ENCODE data around the gene KCNK17. TPM values are rescaled to one million over a fixed set of nuclear protein-coding genes. Genes with fewer than 3 reads are reported as not detected.
A peak's percentile ranks its signal among the peaks of the same experiment; 100 is the strongest.

KCNK17 gene, protein sequence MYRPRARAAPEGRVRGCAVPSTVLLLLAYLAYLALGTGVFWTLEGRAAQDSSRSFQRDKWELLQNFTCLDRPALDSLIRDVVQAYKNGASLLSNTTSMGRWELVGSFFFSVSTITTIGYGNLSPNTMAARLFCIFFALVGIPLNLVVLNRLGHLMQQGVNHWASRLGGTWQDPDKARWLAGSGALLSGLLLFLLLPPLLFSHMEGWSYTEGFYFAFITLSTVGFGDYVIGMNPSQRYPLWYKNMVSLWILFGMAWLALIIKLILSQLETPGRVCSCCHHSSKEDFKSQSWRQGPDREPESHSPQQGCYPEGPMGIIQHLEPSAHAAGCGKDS
- not detected in 2 replicates for total RNA-seq (2022)
- not detected for Bru-seq, nascent RNA
- percentile 8 among the genes with signal in this experiment for BruChase-seq, experiment 1, labeled RNA remaining after a 6-hour chase
- percentile 11 among the genes with signal in this experiment for BruChase-seq, experiment 2, labeled RNA remaining after a 2-hour chase
- long read RNA-seq, result 0 reads

DNA sequence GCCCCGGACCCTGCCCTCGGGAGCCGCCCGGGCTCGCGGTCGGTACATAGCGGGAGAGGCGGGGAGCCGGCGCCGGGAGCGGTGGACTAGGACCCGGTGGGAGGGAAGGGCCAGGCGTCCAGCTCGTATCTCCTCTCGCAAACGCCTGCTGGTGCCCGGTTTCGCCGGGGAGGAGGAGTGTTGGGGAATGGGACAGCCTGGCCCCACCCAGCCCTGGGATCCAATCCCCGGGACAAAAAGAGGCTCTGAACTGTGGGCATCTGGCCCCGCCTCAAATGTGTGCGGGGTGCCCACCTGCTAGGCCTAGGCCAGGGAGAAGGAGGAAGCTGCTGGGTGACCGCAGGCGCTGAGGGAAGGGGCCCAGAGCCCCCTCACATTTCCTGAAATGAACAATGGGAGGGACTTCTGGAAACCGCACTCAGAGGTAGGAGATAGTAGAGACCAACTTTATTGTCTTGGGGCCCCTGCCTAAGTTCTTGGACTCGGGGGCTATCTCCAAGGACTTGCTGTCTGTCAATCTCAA lies at the start of gene KCNK17:
Gene KCNK17 (minus strand): TSS at position 147 of the 523 bp plus-strand sequence. CDS start 99 bp downstream, at position 48.
- Mint-ChIP-seq H3K9me3 (ENCODE audit: low read depth, unreplicated experiment) (no peaks in the 10 kb centered on the region), H3K4me3 (ENCODE audit: low read depth, unreplicated experiment) (peak within 1 kb of the TSS; percentile 71), H3K27ac (ENCODE audit: unreplicated experiment) (no peak within 1 kb of the TSS), H3K27me3 (ENCODE audit: unreplicated experiment) (peaks cover 32% of the 10 kb centered on the region), H3K4me1 (ENCODE audit: low read depth, unreplicated experiment) (no peaks in the 10 kb centered on the region), H3K36me3 (ENCODE audit: insufficient read depth, unreplicated experiment) (peaks cover 7% of the 10 kb centered on the region)
- TF ChIP-seq, protein P1, sequence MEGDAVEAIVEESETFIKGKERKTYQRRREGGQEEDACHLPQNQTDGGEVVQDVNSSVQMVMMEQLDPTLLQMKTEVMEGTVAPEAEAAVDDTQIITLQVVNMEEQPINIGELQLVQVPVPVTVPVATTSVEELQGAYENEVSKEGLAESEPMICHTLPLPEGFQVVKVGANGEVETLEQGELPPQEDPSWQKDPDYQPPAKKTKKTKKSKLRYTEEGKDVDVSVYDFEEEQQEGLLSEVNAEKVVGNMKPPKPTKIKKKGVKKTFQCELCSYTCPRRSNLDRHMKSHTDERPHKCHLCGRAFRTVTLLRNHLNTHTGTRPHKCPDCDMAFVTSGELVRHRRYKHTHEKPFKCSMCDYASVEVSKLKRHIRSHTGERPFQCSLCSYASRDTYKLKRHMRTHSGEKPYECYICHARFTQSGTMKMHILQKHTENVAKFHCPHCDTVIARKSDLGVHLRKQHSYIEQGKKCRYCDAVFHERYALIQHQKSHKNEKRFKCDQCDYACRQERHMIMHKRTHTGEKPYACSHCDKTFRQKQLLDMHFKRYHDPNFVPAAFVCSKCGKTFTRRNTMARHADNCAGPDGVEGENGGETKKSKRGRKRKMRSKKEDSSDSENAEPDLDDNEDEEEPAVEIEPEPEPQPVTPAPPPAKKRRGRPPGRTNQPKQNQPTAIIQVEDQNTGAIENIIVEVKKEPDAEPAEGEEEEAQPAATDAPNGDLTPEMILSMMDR (IDR thresholded peaks at IDR 0.05; ENCODE audit: unreplicated experiment), result no peak
- CTCF ChIA-PET, result no interaction called here
- no peak for DNase-seq
- intact Hi-C loops (cut with micrococcal nuclease; ENCODE audit: unreplicated experiment), result no loop called here
- no TSS peak for BruUV-seq (replicated peaks)

DNA sequence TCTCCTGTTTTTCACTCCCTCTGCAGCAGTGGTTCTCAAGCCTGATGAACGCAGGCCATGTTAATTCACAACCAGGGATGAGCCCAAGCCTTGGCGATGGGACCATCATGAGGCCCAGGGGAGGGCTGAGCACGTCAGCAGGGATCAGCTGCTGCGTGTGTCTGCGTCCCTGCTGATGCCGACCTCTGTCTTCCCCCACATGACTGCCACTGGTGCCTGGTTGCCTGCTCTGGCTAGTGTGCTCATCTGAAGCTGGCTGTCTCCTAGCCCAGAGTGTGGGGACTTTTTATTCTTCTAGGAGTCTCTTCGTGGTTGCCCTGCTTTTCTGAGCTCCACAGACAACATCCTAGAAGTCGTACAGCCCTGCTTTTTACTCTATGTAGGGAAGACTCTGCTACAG lies 49.1 kb upstream of the KCNK17 start:
- CTCF ChIA-PET, result interaction anchor here (1.3 to 1.9 kb wide), 2 partner anchors 14 to 191 kb away, joined by 3 to 4 read pairs; no protein-coding TSS in a partner anchor
- no TSS peak for BruUV-seq (replicated peaks)

DNA sequence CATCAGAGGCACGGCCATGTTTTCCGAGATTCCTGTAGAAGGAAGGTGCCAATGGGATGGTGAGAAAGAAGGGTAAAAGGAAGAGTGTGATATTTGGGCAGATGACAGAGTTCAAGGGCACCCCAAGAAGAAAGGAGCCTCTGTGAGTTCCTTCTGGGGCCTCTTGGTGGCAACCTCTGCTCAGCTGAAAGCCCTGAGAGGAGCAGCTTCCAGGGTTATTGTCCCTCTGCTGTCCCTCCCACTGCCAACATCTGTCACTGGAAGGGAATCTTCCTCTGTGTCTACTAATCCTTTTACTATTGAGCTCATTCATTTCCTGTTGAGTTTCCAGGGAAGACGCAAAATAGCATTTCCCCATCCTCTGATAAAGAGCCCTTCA lies 48.3 kb upstream of the KCNK17 start:
- TF ChIP-seq, protein P1 (IDR thresholded peaks at IDR 0.05; ENCODE audit: unreplicated experiment), result no peak
- H3K27me3 Mint-ChIP-seq (ENCODE audit: unreplicated experiment), result peaks cover 50% of the 10 kb centered on the region
- CTCF ChIA-PET, result interaction anchor here (1.0 to 1.3 kb wide), 2 partner anchors 9 to 191 kb away, joined by 3 to 5 read pairs; no protein-coding TSS in a partner anchor
- H3K36me3 Mint-ChIP-seq (ENCODE audit: insufficient read depth, unreplicated experiment), result no peaks in the 10 kb centered on the region
- BruUV-seq (replicated peaks), result no TSS peak
- H3K4me3 Mint-ChIP-seq (ENCODE audit: low read depth, unreplicated experiment), result peak overlapping the region; percentile 20
- peak; percentile 9 for DNase-seq
- H3K9me3 Mint-ChIP-seq (ENCODE audit: low read depth, unreplicated experiment), result no peaks in the 10 kb centered on the region
- intact Hi-C loops (cut with micrococcal nuclease; ENCODE audit: unreplicated experiment), result loop anchor here (5.0 kb wide), 3 partner anchors 200 to 945 kb away; no protein-coding TSS in a partner anchor
- H3K27ac Mint-ChIP-seq (ENCODE audit: unreplicated experiment), result no peak overlapping the region
- H3K4me1 Mint-ChIP-seq (ENCODE audit: low read depth, unreplicated experiment), result peaks cover 13% of the 10 kb centered on the region

More for the DNA sequence above, 49.1 kb upstream of the KCNK17 start:
- no peak overlapping the region for H3K27ac Mint-ChIP-seq (ENCODE audit: unreplicated experiment)
- TF ChIP-seq, protein P1 (IDR thresholded peaks at IDR 0.05; ENCODE audit: unreplicated experiment), result no peak
- no peaks in the 10 kb centered on the region for H3K9me3 Mint-ChIP-seq (ENCODE audit: low read depth, unreplicated experiment)
- no peak for DNase-seq
- no peak overlapping the region for H3K4me3 Mint-ChIP-seq (ENCODE audit: low read depth, unreplicated experiment)
- H3K4me1 Mint-ChIP-seq (ENCODE audit: low read depth, unreplicated experiment), result peaks cover 7% of the 10 kb centered on the region
- H3K27me3 Mint-ChIP-seq (ENCODE audit: unreplicated experiment), result peaks cover 58% of the 10 kb centered on the region
- intact Hi-C loops (cut with micrococcal nuclease; ENCODE audit: unreplicated experiment), result loop anchor here (5.0 kb wide), 3 partner anchors 199 to 944 kb away; no protein-coding TSS in a partner anchor
- H3K36me3 Mint-ChIP-seq (ENCODE audit: insufficient read depth, unreplicated experiment), result no peaks in the 10 kb centered on the region

GRCh38 chr6:39361657-39362486 lies 47.7 kb upstream of the KCNK17 start:
- peak; percentile 84 for DNase-seq
- Mint-ChIP-seq H3K36me3 (ENCODE audit: insufficient read depth, unreplicated experiment) (no peaks in the 10 kb centered on the region), H3K9me3 (ENCODE audit: low read depth, unreplicated experiment) (no peaks in the 10 kb centered on the region), H3K4me1 (ENCODE audit: low read depth, unreplicated experiment) (peaks cover 13% of the 10 kb centered on the region), H3K27ac (ENCODE audit: unreplicated experiment) (no peak overlapping the region), H3K4me3 (ENCODE audit: low read depth, unreplicated experiment) (peak overlapping the region; percentile 20), H3K27me3 (ENCODE audit: unreplicated experiment) (peaks cover 44% of the 10 kb centered on the region)
- no TSS peak for BruUV-seq (replicated peaks)
- intact Hi-C loops (cut with micrococcal nuclease; ENCODE audit: unreplicated experiment), result loop anchor here (5.0 kb wide), 3 partner anchors 200 to 945 kb away; no protein-coding TSS in a partner anchor
- TF ChIP-seq, protein P1 (IDR thresholded peaks at IDR 0.05; ENCODE audit: unreplicated experiment), result peak; percentile 73
- CTCF ChIA-PET, result interaction anchor here (1.0 to 1.3 kb wide), 4 partner anchors 9 to 192 kb away, joined by 3 to 5 read pairs (median 4); no protein-coding TSS in a partner anchor
